Stimulated activated CD8-positive, alpha-beta memory T cell treated with anti-CD3 and anti-CD28 coated beads, Interleukin-15, amount 100 ng/mL, for 48 hours (primary cell): ENCODE results near the gene TRIM16.
"Not testable (repeated sequence)": the region's sequence is repeated elsewhere in the genome, so short reads cannot be mapped to it uniquely, and the experiment has no call there.

Experiments used
- DNase-seq, 2 donors: peaks; one replicate each; pipeline ENCODE4 v3.0.0-alpha.2; 2020; ENCODE audit warnings: low read depth in 2 of 2

The TRIM16 gene

DNA sequence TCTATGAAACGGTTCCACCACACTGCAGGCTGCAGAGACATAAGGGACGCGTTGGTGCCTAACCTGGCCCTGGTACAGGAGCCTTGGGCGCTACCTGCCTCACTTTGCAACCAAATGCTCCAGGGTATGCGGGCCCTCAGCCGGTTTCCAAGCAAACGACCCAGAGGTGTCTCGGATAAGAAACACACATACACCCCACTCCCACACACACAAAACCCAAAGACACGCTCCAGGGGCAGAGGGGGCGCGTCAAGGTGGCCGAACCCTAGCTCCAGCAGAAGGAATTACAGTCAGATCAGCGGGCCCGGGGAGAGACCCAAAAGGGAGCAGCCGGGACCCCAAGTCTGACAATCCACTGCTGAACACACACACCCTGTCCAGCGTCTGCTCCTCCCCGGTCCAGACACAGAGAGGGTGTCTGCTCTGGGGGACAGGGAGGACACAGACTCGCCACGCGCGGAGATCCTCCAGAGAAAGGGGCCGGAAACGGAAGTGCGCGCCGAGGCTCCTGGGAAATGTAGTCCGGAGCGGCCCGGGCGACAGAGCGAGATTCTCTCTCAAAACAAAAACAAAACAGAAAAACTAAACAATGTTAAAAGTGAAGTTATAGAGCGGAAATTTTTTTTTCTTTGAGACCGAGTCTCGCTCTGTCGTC, at the start of gene TRIM16:
TRIM16 (minus strand) TSS at position 488 of the 655 bp plus-strand sequence. CDS start 32,702 bp downstream, outside the sequence.
- peak; percentile 58 to 63 for DNase-seq

- DNase-seq = not testable (repeated sequence)
These were observed 49.2 kb upstream of the TRIM16 start for GRCh38 chr17:15733174-15733789.

GRCh38 chr17:15731900-15732299, 47.8 kb upstream of the TRIM16 start, which contains the start of gene TBC1D26:
TBC1D26 (plus strand) TSS chr17:15732283; CDS start chr17:15735349, 3,066 bp downstream.
- DNase-seq = not testable (repeated sequence)

DNA sequence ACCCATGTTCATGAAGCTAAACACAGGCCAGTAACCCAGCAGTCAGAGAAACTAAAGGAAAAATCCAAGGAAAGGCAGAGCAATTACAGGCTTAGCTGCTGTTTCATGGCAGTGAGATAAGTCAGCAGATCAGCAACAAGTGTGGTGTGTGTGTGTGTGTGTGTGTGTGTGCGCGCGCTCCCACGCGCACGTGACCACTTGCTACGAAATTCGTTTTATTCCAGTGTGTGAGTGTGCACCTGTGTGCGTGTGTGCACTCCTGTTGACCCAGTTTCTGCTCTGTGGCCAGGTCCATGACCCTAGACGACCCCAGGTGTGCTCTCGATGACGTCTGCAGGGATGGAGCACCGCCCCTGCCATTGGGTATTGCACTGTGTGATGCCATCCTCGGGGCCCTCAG, 46.4 kb upstream of the TRIM16 start:
- DNase-seq = not testable (repeated sequence)

- DNase-seq = not testable (repeated sequence)
These were observed 32.8 kb upstream of the TRIM16 start for GRCh38 chr17:15716601-15717563.

GRCh38 chr17:15708879-15709278, 24.8 kb upstream of the TRIM16 start:
- DNase-seq = not testable (repeated sequence)

DNA sequence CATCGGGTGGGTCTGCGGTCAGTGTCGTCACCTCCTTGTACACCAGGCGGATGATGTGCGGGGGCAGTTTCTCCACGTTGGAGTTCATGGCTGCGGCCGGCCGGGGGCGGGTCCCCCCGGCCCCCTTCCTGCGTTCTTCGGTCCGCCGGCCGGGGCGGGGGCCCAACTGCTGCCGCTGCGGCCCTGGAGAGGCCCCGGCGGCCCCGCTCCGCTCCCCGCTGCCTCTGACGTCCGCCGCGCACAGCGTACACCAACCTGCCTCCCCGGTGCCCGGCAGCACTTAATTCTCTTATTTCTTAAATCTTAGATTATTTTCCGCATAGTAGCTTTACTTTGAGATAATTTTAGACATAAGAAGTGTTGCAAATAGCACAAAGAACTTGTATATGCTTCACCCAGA, 20.7 kb upstream of the TRIM16 start:
- not testable (repeated sequence) for DNase-seq

GRCh38 chr17:15704239-15704638, 20.1 kb upstream of the TRIM16 start:
- not testable (repeated sequence) for DNase-seq

DNA sequence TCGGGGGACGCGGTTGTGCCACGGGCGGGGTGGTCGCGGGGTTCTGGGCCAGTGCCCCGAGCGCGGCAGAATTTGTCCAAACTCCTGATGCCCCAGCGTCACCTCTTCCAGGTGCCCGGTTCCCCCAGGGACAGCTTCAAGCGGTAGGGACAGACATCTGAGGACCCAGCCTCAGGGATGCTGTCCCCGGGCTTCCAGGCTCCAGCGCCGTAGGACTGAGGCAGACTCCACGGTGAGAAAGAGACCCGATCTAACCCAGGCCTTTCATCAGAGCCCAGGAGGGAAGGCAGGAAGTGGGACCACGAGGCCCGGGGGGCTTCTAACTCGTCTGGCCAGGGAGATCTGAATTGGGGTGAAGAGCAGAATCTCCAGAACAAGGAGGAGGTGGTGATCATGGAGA, 15.8 kb upstream of the TRIM16 start:
- not testable (repeated sequence) for DNase-seq

GRCh38 chr17:15699413-15699924, 15.4 kb upstream of the TRIM16 start, which contains the start of gene ZNF286A:
ZNF286A (plus strand) TSS chr17:15699752; CDS start chr17:15700330, 578 bp downstream.
- DNase-seq = peak; percentile 94 to 99

DNA sequence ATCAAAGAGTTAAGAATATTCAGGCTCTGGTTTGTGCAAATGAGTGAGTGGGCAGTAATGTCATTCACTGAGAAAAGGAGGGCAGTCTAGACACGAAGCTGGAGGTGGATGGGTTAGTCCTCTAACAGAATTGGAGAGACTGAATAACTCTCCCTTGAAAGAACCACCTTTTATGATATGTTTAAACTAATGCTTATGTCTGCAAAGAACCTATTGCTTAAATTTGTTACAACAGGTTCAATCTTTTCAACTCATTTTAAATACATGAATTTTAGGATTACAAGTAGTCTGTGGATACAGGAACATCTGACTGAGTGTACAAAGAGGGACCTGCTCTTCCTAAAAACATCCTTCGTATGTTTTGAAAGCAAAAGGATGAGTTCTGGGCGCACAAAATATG, 14.9 kb upstream of the TRIM16 start:
- not testable (repeated sequence) for DNase-seq

- DNase-seq = not testable (repeated sequence)
These were observed 3.4 kb upstream of the TRIM16 start for GRCh38 chr17:15687494-15687893.

GRCh38 chr17:15683135-15683534, 976 bp downstream of the TRIM16 start:
- DNase-seq = not testable (repeated sequence)

- not testable (repeated sequence) for DNase-seq
These were observed 8.1 kb downstream of the TRIM16 start for GRCh38 chr17:15675991-15676390.

DNA sequence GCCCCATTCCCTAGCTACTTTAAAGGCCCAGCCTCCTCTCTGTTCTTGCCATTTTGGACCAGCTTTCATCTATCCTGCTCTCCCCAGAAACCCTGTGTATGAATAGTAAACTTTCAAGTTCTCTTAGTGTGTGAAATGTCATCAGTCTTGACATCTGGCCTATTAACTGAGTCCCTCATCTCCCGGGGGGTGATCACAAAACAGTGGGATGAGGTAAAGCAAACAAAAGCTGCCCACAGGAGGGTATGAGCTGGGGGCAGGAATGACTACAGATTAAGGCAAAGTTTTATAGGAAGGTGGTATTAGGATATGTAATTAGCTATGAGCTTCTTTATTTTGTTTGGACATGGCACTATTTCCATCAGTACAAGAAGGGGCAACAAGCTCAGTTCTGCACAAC, 9.5 kb downstream of the TRIM16 start:
- DNase-seq = not testable (repeated sequence)

- not testable (repeated sequence) for DNase-seq
These were observed 14.6 kb downstream of the TRIM16 start for GRCh38 chr17:15669526-15669925.

GRCh38 chr17:15663691-15664090, 20.4 kb downstream of the TRIM16 start:
- no peak for DNase-seq

GRCh38 chr17:15663176-15663575, 20.9 kb downstream of the TRIM16 start:
- no peak for DNase-seq

- no peak for DNase-seq
These were observed 21.4 kb downstream of the TRIM16 start for GRCh38 chr17:15662681-15663080.

DNA sequence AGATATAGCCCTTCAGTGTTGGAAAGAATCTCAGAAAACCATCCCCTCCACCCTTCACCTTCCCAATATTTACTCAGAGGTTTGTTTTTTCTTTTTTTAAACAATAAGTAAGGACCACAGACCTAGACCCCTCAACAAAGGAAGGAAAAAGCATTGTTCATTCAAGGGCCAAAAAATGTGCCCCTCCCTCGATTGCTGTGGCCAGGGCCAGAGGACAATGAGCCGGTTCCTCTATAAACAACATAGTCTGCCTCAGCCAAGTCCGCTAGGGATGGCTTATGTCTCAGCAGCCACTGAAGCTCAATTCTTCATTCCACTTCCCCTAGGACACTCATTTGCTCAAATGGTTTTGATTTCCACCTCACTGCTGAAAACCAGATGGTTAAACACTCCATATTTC, 24.0 kb downstream of the TRIM16 start:
- no peak for DNase-seq

DNA sequence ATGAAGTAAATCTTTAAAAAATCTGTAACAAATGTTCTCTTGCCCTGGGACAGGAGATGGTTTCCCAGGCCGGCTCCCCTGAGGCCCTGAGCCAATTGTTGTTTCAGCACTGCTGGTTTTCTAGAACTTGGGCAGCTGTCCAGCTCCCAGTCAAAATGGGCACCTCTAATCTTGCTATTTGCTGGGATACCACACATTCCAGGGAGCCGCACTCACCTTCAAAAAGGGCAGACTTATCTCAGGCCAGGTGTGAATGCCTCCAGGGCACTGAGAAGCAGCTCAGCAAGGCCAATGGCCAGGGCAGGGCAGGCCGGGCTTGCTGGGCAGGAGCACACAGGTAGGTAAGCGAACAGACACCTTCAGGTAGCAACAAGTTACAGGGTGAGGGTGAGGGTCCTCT, 24.4 kb downstream of the TRIM16 start:
- no peak for DNase-seq

- DNase-seq = no peak
These were observed 24.9 kb downstream of the TRIM16 start for GRCh38 chr17:15659236-15659635.
